Astrocyte (in vitro differentiated cells and primary cell): Measurements from ENCODE around the gene PROSER2. TPM values are rescaled to one million over a fixed set of nuclear protein-coding genes. Genes with fewer than 3 reads are reported as not detected.

ENCODE experiments used
- DNase-seq: peaks from one replicate; pipeline ENCODE4 v3.0.0-alpha.2; 2010; ENCODE audit warnings: low read depth
- FAIRE-seq: peaks from 2 replicates; lab custom pipeline; 2011; peaks lifted over from hg19 to GRCh38; lab: Jason Lieb, UNC
- H2AFZ ChIP-seq: 2 replicates; pipeline ENCODE4 v1.6.0; 2012; ENCODE audit warnings: low read depth, low read length, inconsistent platforms
- H3K27ac ChIP-seq: 2 replicates; pipeline ENCODE4 v1.5.1; 2011; ENCODE audit warnings: low read depth, low read length, inconsistent platforms
- H3K27me3 ChIP-seq: 2 replicates; pipeline ENCODE4 v1.6.0; 2011; ENCODE audit warnings: low read length, inconsistent platforms; ENCODE audit not compliant: insufficient read depth
- H3K36me3 ChIP-seq: 2 replicates; pipeline ENCODE4 v1.5.1; 2011; ENCODE audit warnings: low read length, inconsistent platforms; ENCODE audit not compliant: insufficient read depth
- H3K4me1 ChIP-seq: 2 replicates; pipeline ENCODE4 v1.5.1; 2011; ENCODE audit warnings: low read length, inconsistent platforms; ENCODE audit not compliant: insufficient read depth
- H3K4me2 ChIP-seq: 2 replicates; pipeline ENCODE4 v1.6.0; 2012; ENCODE audit warnings: low read length, inconsistent platforms
- H3K4me3 ChIP-seq: 2 replicates; pipeline ENCODE4 v1.5.1; 2011; ENCODE audit warnings: low read depth, mild to moderate bottlenecking, low read length, inconsistent platforms; ENCODE audit not compliant: insufficient read depth
- H3K79me2 ChIP-seq: 2 replicates; pipeline ENCODE4 v1.6.0; 2012; ENCODE audit warnings: mild to moderate bottlenecking, low read length, inconsistent platforms; ENCODE audit not compliant: insufficient read depth
- H3K9ac ChIP-seq: 2 replicates; pipeline ENCODE4 v1.6.0; 2012; ENCODE audit warnings: mild to moderate bottlenecking, low read length, inconsistent platforms
- H3K9me3 ChIP-seq: 2 replicates; pipeline ENCODE4 v1.5.1; 2012; ENCODE audit warnings: low read depth, mild to moderate bottlenecking, low read length, inconsistent platforms; ENCODE audit not compliant: insufficient read depth
- H4K20me1 ChIP-seq: 2 replicates; pipeline ENCODE4 v1.6.0; 2012; ENCODE audit warnings: low read length, inconsistent platforms; ENCODE audit not compliant: insufficient read depth
- H3K27ac Mint-ChIP-seq: one replicate; pipeline ENCODE4 v1.8.0; 2021; ENCODE audit warnings: mild to moderate bottlenecking, mixed read lengths; ENCODE audit not compliant: unreplicated experiment
- H3K27me3 Mint-ChIP-seq: one replicate; pipeline ENCODE4 v1.8.0; 2021; ENCODE audit warnings: low read depth, mixed read lengths; ENCODE audit not compliant: unreplicated experiment
- H3K36me3 Mint-ChIP-seq: one replicate; pipeline ENCODE4 v1.8.0; 2021; ENCODE audit warnings: low read depth, mixed read lengths; ENCODE audit not compliant: unreplicated experiment
- H3K4me1 Mint-ChIP-seq: one replicate; pipeline ENCODE4 v1.8.0; 2021; ENCODE audit warnings: low read depth, mixed read lengths; ENCODE audit not compliant: unreplicated experiment
- H3K4me3 Mint-ChIP-seq: one replicate; pipeline ENCODE4 v1.8.0; 2021; ENCODE audit warnings: mild to moderate bottlenecking, moderate library complexity, mixed read lengths; ENCODE audit not compliant: unreplicated experiment
- H3K9me3 Mint-ChIP-seq: one replicate; pipeline ENCODE4 v1.8.0; 2021; ENCODE audit warnings: mild to moderate bottlenecking, mixed read lengths; ENCODE audit not compliant: unreplicated experiment
- CTCF ChIP-seq: IDR thresholded peaks from 2 replicates; pipeline ENCODE4 v1.5.1; 2011; ENCODE audit warnings: low read depth, mild to moderate bottlenecking, inconsistent platforms, low read length, moderate library complexity; ENCODE audit not compliant: insufficient read depth
- EZH2 ChIP-seq: IDR thresholded peaks from 2 replicates; pipeline ENCODE4 v1.6.1; 2012; ENCODE audit warnings: mild to moderate bottlenecking, low read length, inconsistent platforms; ENCODE audit not compliant: insufficient read depth
- total RNA-seq: library from RNA; stranded (reverse); gene quantifications from 2 replicates; pipeline ENCODE4 v1.2.1, GENCODE V29; 2021

PROSER2 gene
- total RNA-seq, 1 donor from 2014 or later, result 12.1 TPM

DNA sequence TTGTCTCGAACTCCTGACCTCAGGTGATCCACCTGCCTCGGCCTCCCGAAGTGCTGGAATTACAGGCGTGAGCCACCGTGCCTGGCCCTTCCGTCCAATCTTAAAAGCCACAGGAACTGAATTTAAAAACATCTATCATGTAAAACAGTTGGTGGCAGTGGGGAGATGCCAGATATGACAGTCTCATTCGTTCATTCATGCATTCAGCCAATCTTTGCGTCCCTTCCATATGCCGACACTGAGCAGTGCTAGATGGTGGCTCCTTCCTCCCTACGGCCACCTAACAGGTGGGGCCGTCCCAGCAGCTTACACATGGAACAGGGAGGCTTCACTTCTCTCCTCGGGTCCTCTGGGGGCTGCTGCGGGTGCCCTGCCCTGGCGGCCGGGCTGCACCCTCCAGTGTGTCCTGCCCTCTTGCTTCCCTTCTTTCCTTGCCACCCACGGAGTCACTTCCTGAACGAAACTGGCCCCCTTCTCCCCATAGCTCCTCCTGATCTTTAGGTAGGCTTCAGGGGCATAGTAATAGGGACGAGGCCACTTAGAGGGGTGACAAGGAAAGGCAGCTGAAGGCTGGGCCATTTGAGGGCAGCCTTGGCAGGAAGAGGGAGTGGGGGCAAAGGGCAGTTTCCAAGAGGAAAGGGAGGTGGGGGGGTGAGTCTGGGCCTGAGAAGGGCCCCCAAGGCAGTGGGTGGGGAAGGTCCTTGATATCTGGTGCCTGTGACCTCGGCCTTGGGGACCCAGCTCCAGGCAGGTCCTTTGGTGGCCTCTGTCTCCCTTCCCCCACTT, 53.8 kb downstream of the PROSER2 start:
- no peaks in the 10 kb centered on the region for H4K20me1 ChIP-seq
- H3K4me2 ChIP-seq, result no peak overlapping the region
- no peak overlapping the region for H3K4me3 ChIP-seq
- Mint-ChIP-seq H3K36me3 (no peaks in the 10 kb centered on the region), H3K4me1 (peaks cover 26% of the 10 kb centered on the region), H3K9me3 (no peaks in the 10 kb centered on the region), H3K27ac (no peak overlapping the region), H3K4me3 (peak overlapping the region; percentile 68), H3K27me3 (no peaks in the 10 kb centered on the region)
- no peaks in the 10 kb centered on the region for H3K9me3 ChIP-seq
- no peaks in the 10 kb centered on the region for H3K79me2 ChIP-seq
- no peaks in the 10 kb centered on the region for H3K36me3 ChIP-seq
- no peaks in the 10 kb centered on the region for H3K27me3 ChIP-seq
- no peak overlapping the region for H3K9ac ChIP-seq
- peaks cover 21% of the 10 kb centered on the region for H3K4me1 ChIP-seq
- no peak for FAIRE-seq
- H3K27ac ChIP-seq, result no peak overlapping the region
- DNase-seq, result no peak
- H2AFZ ChIP-seq, result no peak overlapping the region
- TF ChIP-seq EZH2 (no peak), CTCF (no peak)

DNA sequence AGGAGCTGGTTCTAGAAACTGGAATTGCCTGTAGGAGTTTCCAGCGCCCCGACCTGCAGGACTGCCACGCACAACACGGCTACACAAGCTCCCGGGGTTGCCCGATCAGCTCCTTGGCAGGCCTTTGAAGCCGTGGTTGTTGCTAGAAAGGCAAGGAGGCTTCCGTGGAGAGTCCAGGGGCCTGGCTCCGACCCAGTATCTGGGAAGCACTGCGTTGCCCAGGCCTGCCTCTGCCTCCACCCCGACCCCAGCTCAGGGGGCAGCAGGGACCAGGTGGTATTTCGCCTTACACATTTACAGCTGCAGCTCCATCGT, 54.4 kb downstream of the PROSER2 start:
- H3K36me3 Mint-ChIP-seq, result no peaks in the 10 kb centered on the region
- H3K4me3 Mint-ChIP-seq, result peak overlapping the region; percentile 68
- H3K36me3 ChIP-seq, result no peaks in the 10 kb centered on the region
- no peaks in the 10 kb centered on the region for H3K27me3 ChIP-seq
- peaks cover 28% of the 10 kb centered on the region for H3K4me1 Mint-ChIP-seq
- H3K27ac ChIP-seq, result no peak overlapping the region
- H3K27ac Mint-ChIP-seq, result no peak overlapping the region
- H3K27me3 Mint-ChIP-seq, result no peaks in the 10 kb centered on the region
- no peak overlapping the region for H3K4me3 ChIP-seq
- FAIRE-seq, result no peak
- no peak overlapping the region for H2AFZ ChIP-seq
- H3K4me1 ChIP-seq, result peaks cover 26% of the 10 kb centered on the region
- H4K20me1 ChIP-seq, result no peaks in the 10 kb centered on the region
- TF ChIP-seq CTCF, result no peak
- no peak for TF ChIP-seq EZH2
- H3K79me2 ChIP-seq, result no peaks in the 10 kb centered on the region
- H3K4me2 ChIP-seq, result no peak overlapping the region
- no peak for DNase-seq
- H3K9ac ChIP-seq, result no peak overlapping the region
- H3K9me3 ChIP-seq, result no peaks in the 10 kb centered on the region
- H3K9me3 Mint-ChIP-seq, result no peaks in the 10 kb centered on the region

DNA sequence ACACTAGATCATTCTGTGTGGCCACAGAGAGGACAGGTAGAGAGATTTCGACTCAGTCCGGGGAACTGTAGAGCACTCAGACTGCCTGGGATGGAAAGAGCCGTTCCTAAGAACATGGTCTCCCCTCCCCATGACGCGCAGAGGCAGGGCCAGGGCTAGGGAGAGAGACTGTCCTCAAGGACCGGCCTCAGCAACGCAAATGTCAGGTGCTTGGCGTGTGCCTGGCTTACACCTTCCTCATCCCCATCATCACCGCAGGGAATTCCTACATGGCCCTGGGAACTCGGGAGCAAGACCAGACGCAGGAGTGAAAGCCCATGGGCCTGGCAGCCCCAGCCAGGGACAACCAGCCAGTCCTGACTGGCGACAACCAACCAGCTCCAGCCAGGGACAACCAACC, 55.6 kb downstream of the PROSER2 start:
- H3K4me3 Mint-ChIP-seq, result no peak overlapping the region
- Histone ChIP-seq H3K36me3 (no peaks in the 10 kb centered on the region), H3K4me2 (no peak overlapping the region), H4K20me1 (no peaks in the 10 kb centered on the region), H3K27ac (no peak overlapping the region), H3K27me3 (no peaks in the 10 kb centered on the region), H3K4me1 (peaks cover 26% of the 10 kb centered on the region), H3K79me2 (no peaks in the 10 kb centered on the region), H3K9me3 (no peaks in the 10 kb centered on the region), H2AFZ (no peak overlapping the region), H3K9ac (no peak overlapping the region), H3K4me3 (no peak overlapping the region)
- H3K36me3 Mint-ChIP-seq, result no peaks in the 10 kb centered on the region
- H3K27me3 Mint-ChIP-seq, result no peaks in the 10 kb centered on the region
- H3K9me3 Mint-ChIP-seq, result no peaks in the 10 kb centered on the region
- H3K4me1 Mint-ChIP-seq, result peaks cover 28% of the 10 kb centered on the region
- peak overlapping the region; percentile 58 for H3K27ac Mint-ChIP-seq
- TF ChIP-seq EZH2 (no peak), CTCF (no peak)
- no peak for DNase-seq
- FAIRE-seq, result no peak
